Ovary (tissue), 9 donors: Measurements from ENCODE around the gene MOB3A. TPM values are rescaled to one million over a fixed set of nuclear protein-coding genes. Genes with fewer than 3 reads are reported as not detected.
"Not testable (repeated sequence)": the region's sequence is repeated elsewhere in the genome, so short reads cannot be mapped to it uniquely, and the experiment has no call there.

Experiments
- DNase-seq, 5 donors: peaks; one replicate each; pipeline ENCODE4 v3.0.0-alpha.2; 2019 to 2020
- H3K27ac ChIP-seq, 2 donors: fragments of 200-600 bp; one replicate each; pipeline versions ENCODE4 v1.5.1 to v1.8.0; 2019 to 2022
- H3K27me3 ChIP-seq: fragments of 200-600 bp; one replicate; pipeline ENCODE4 v1.8.0; 2022
- H3K36me3 ChIP-seq: fragments of 200-600 bp; sonication (generic); one replicate; pipeline ENCODE4 v1.5.1; 2019
- H3K4me1 ChIP-seq: one replicate; pipeline ENCODE4 v1.8.1; 2013; ENCODE audit warnings: mild to moderate bottlenecking, moderate library complexity; ENCODE audit not compliant: insufficient read depth
- H3K4me3 ChIP-seq: fragments of 200-600 bp; sonication (generic); one replicate; pipeline ENCODE4 v1.5.1; 2017
- H3K9me3 ChIP-seq, 2 donors: fragments of 200-600 bp in 1 of 2; sonication (generic) in 1 of 2; one replicate each; pipeline versions ENCODE4 v1.5.1 to v1.8.1; 2013 to 2019; ENCODE audit warnings: mild to moderate bottlenecking in 1 of 2, moderate library complexity in 1 of 2
- CTCF ChIP-seq, 3 donors: fragments of 450-650 bp in 2 of 3; fragments of 200-600 bp in 1 of 3; IDR thresholded peaks; one replicate each; pipeline versions ENCODE4 v1.5.1 to v1.8.0; 2016 to 2022; ENCODE audit warnings: antibody characterized with exemption in 3 of 3, mild to moderate bottlenecking in 1 of 3
- EP300 ChIP-seq: sonication (generic); formaldehyde crosslinking; IDR thresholded peaks from one replicate; pipeline ENCODE4 v1.6.1; 2017; ENCODE audit warnings: antibody characterized with exemption
- POLR2A ChIP-seq: fragments of 450-650 bp; IDR thresholded peaks from one replicate; pipeline ENCODE4 v1.6.1; 2017; ENCODE audit warnings: antibody characterized with exemption, mild to moderate bottlenecking, moderate library complexity
- WGBS, 3 donors: extraction: QIAGEN DNeasy Blood & Tissue Kit in 1 of 3; methylation state at CpG; one replicate each; pipeline versions ENCODE4 v1.1.5 to v1.1.7; 2013 to 2017; 5-methylcytosine and 5-hydroxymethylcytosine counted together
- intact Hi-C, 4 donors: fragments of 100-400 bp; cut with DNase I; formaldehyde crosslinking; loops; one replicate each; pipeline versions ENCODE4 v1.11.0 to v1.15.1; 2022 to 2023
- polyA plus RNA-seq, 2 donors: library from polyadenylated mRNA; stranded (reverse); fragments of 200-250 nt in 1 of 2; fragments of 350-450 nt in 1 of 2; fragmentation: Illumina TruSeq in 1 of 2; extraction: RNeasy Lipid Tissue Mini Kit (QIAGEN cat#74804) in 1 of 2; gene quantifications; one replicate each; pipeline ENCODE4 v1.2.3, GENCODE V29; 2013 to 2014
- total RNA-seq, 7 donors: library from RNA; depleted of rRNA in 2 of 7; stranded (reverse); fragments of >200 nt in 2 of 7; fragmentation: NEBNext Ultra II Directional in 3 of 7; extraction: Animal tissue kit (Norgen Biotek cat#: 25700) in 3 of 7; gene quantifications; one replicate each; pipeline versions ENCODE4 v1.1.0 to v1.2.4, GENCODE V29; 2016 to 2023
- donor health status: DM: no; HTN: no; CAD: no; lungs with moderate emphysema.
- donor health status: DM: no; HTN: no; CAD: no.
- donor health status: Bipolar disorder and iron deficiency.
- donor health status: DM: yes; HTN: yes; CAD: no.
- donor health status: DM: no; HTN: no; CAD: no.
- donor health status: DM: yes; HTN: yes; CAD: no.

The MOB3A gene
- total and polyA plus RNA-seq, 9 donors: 16.6 to 61.5 (median 44.1) TPM

GRCh38 chr19:2129892-2130770 lies 34.0 kb upstream of the MOB3A start:
- Histone ChIP-seq H3K27me3 (no peaks in the 10 kb centered on the region), H3K36me3 (no peaks in the 10 kb centered on the region), H3K4me1 (no peaks in the 10 kb centered on the region), H3K4me3 (no peak overlapping the region), H3K27ac (no peak overlapping the region), H3K9me3 (no peaks in the 10 kb centered on the region)
- TF ChIP-seq CTCF (IDR thresholded peaks at IDR 0.05) (no peak), EP300 (no peak), POLR2A (no peak)
- DNase-seq: no peak
- 91 to 92% (median 91%) methylated on average over 28 of the region's 28 CpGs for WGBS, 3 donors
- intact Hi-C loops: loop anchor here in 1 of 4 donors (10.0 kb wide), 1 partner anchor 255 kb away; no protein-coding TSS in a partner anchor

- TF ChIP-seq EP300: no peak
- TF ChIP-seq POLR2A: no peak
- TF ChIP-seq CTCF (IDR thresholded peaks at IDR 0.05): no peak
- intact Hi-C loops: no loop called here
- Histone ChIP-seq H3K27me3 (no peaks in the 10 kb centered on the region), H3K4me1 (no peaks in the 10 kb centered on the region), H3K9me3 (no peaks in the 10 kb centered on the region), H3K36me3 (no peaks in the 10 kb centered on the region), H3K27ac (no peak overlapping the region), H3K4me3 (no peak overlapping the region)
- 95 to 97% (median 96%) methylated on average over 11 of the region's 11 CpGs for WGBS, 3 donors
- no peak for DNase-seq
These were observed 33.4 kb upstream of the MOB3A start for GRCh38 chr19:2129486-2129885.

- H3K27ac ChIP-seq: no peak overlapping the region
- intact Hi-C loops: no loop called here
- WGBS, 3 donors: 93 to 98% (median 95%) methylated on average over 6 to 19 of the region's 21 CpGs
- no peak overlapping the region for H3K4me3 ChIP-seq
- DNase-seq: no peak
- H3K27me3 ChIP-seq: no peaks in the 10 kb centered on the region
- no peaks in the 10 kb centered on the region for H3K36me3 ChIP-seq
- no peaks in the 10 kb centered on the region for H3K4me1 ChIP-seq
- TF ChIP-seq EP300: no peak
- no peak for TF ChIP-seq CTCF (IDR thresholded peaks at IDR 0.05)
- no peak for TF ChIP-seq POLR2A
- H3K9me3 ChIP-seq: no peaks in the 10 kb centered on the region
These were observed 32.9 kb upstream of the MOB3A start for GRCh38 chr19:2129022-2129421.

- H3K9me3 ChIP-seq, DNase-seq, H3K36me3 ChIP-seq, H3K4me1 ChIP-seq, intact Hi-C loops, H3K27ac ChIP-seq, H3K4me3 ChIP-seq, H3K27me3 ChIP-seq: not testable (repeated sequence)
- WGBS, 3 donors: 87 to 90% (median 87%) methylated on average over 7 to 28 of the region's 34 CpGs
These were observed 32.1 kb upstream of the MOB3A start for GRCh38 chr19:2128252-2128651.

GRCh38 chr19:2127758-2128157 lies 31.6 kb upstream of the MOB3A start:
- no peak for DNase-seq
- no peak overlapping the region for H3K4me3 ChIP-seq
- no peak overlapping the region for H3K27ac ChIP-seq
- H3K4me1 ChIP-seq: no peaks in the 10 kb centered on the region
- TF ChIP-seq CTCF (IDR thresholded peaks at IDR 0.05): no peak
- TF ChIP-seq EP300: no peak
- TF ChIP-seq POLR2A: no peak
- WGBS, 3 donors: 70 to 80% (median 70%) methylated on average over 19 of the region's 19 CpGs
- no peaks in the 10 kb centered on the region for H3K27me3 ChIP-seq
- no peaks in the 10 kb centered on the region for H3K36me3 ChIP-seq
- intact Hi-C loops: no loop called here
- H3K9me3 ChIP-seq: no peaks in the 10 kb centered on the region
